Fibroblast of lung (primary cell): Measurements from ENCODE around the gene DLGAP1. TPM values are rescaled to one million over a fixed set of nuclear protein-coding genes. Genes with fewer than 3 reads are reported as not detected.
A peak's percentile ranks its signal among the peaks of the same experiment; 100 is the strongest.

Source experiments
- DNase-seq, 2 donors: peaks; one replicate each; pipeline versions ENCODE4 v3.0.0 to v3.0.0-alpha.2; 2010; ENCODE audit warnings: low read depth in 2 of 2
- H2AFZ ChIP-seq: 2 replicates; pipeline ENCODE4 v1.5.1; 2012; ENCODE audit warnings: low read length, control low read depth, inconsistent platforms
- H3K27ac ChIP-seq: 2 replicates; pipeline ENCODE4 v1.5.1; 2011; ENCODE audit warnings: low read length, control low read depth; ENCODE audit not compliant: insufficient read depth
- H3K27me3 ChIP-seq: 2 replicates; pipeline ENCODE4 v1.5.1; 2011; ENCODE audit warnings: mild to moderate bottlenecking, low read length; ENCODE audit not compliant: control insufficient read depth, insufficient read depth
- H3K36me3 ChIP-seq: 2 replicates; pipeline ENCODE4 v1.5.1; 2011; ENCODE audit warnings: low read length; ENCODE audit not compliant: control insufficient read depth, insufficient read depth
- H3K4me1 ChIP-seq: 2 replicates; pipeline ENCODE4 v1.5.1; 2011; ENCODE audit warnings: low read length; ENCODE audit not compliant: control insufficient read depth, insufficient read depth; ENCODE audit errors: extremely low read depth
- H3K4me2 ChIP-seq: 2 replicates; pipeline ENCODE4 v1.5.1; 2011; ENCODE audit warnings: low read length, control low read depth; ENCODE audit not compliant: insufficient read depth; ENCODE audit errors: extremely low read depth
- H3K4me3 ChIP-seq, 4 experiments: fragments of 200-600 bp in 1 of 4; sonication (generic) in 1 of 4; replicated peaks in 1 of 4; 2 replicates each; pipeline ENCODE4 v1.5.1; 2011 to 2016; ENCODE audit warnings: low read length in 4 of 4, low read depth in 3 of 4, mild to moderate bottlenecking in 3 of 4, control low read depth in 2 of 4, inconsistent platforms in 1 of 4, mixed read lengths in 1 of 4; ENCODE audit not compliant: insufficient read depth in 1 of 4; ENCODE audit errors: control extremely low read depth in 1 of 4
- H3K79me2 ChIP-seq: 2 replicates; pipeline ENCODE4 v1.5.1; 2012; ENCODE audit warnings: mild to moderate bottlenecking, low read length, inconsistent platforms; ENCODE audit not compliant: control insufficient read depth, insufficient read depth
- H3K9ac ChIP-seq: 2 replicates; pipeline ENCODE4 v1.5.1; 2011; ENCODE audit warnings: mild to moderate bottlenecking, low read length, control low read depth; ENCODE audit not compliant: insufficient read depth
- H3K9me3 ChIP-seq: 2 replicates; pipeline ENCODE4 v1.5.1; 2012; ENCODE audit warnings: low read depth, low read length; ENCODE audit not compliant: control insufficient read depth, insufficient read depth
- H4K20me1 ChIP-seq: 2 replicates; pipeline ENCODE4 v1.5.1; 2011; ENCODE audit warnings: low read length; ENCODE audit not compliant: control insufficient read depth, insufficient read depth; ENCODE audit errors: extremely low read depth
- EZH2 ChIP-seq: IDR thresholded peaks from 2 replicates; pipeline ENCODE4 v1.5.1; 2012; ENCODE audit warnings: low read length, control low read depth, mild to moderate bottlenecking; ENCODE audit errors: missing control alignments
- polyA plus RNA-seq, 2 donors: library from polyadenylated mRNA; depleted of rRNA in 1 of 2; stranded (reverse) in 1 of 2; unstranded in 1 of 2; fragments of >200 nt; gene quantifications; 2 replicates each; pipeline ENCODE4 v1.2.1, GENCODE V29; 2011 to 2012; ENCODE audit warnings: missing spikeins in 1 of 2
- total RNA-seq: library from RNA; depleted of rRNA; stranded (reverse); fragments of >200 nt; gene quantifications from 2 replicates; pipeline ENCODE4 v1.2.1, GENCODE V29; 2014
- TF ChIP-seq, protein P1 (sequence below), 2 donors: IDR thresholded peaks in 1 of 2; conservative IDR thresholded peaks in 1 of 2; 1 replicate in 1 of 2; 2 replicates in 1 of 2; pipeline ENCODE4 v1.5.1; 2011 to 2012; ENCODE audit warnings: low read length in 2 of 2, control low read depth in 1 of 2, inconsistent platforms in 1 of 2, low read depth in 1 of 2, mild to moderate bottlenecking in 1 of 2

Gene DLGAP1
- total and polyA plus RNA-seq, 2 donors (not counting 1 experiment from before 2014, with no cell fraction given): 0.16 to 0.17 TPM

GRCh38 chr18:3593904-3594759 is 861.0 kb downstream of the DLGAP1 start:
- Histone ChIP-seq H2AFZ (no peak overlapping the region), H3K36me3 (peaks cover 4% of the 10 kb centered on the region), H3K9ac (peak overlapping the region; percentile 89), H3K27me3 (no peaks in the 10 kb centered on the region), H3K9me3 (no peaks in the 10 kb centered on the region), H3K79me2 (peaks cover 24% of the 10 kb centered on the region), H3K4me1 (peaks cover 30% of the 10 kb centered on the region), H3K4me2 (peak overlapping the region; percentile 99), H3K4me3 (peak overlapping the region; percentile 64 to 84 (median 70)), H3K27ac (peak overlapping the region; percentile 99), H4K20me1 (no peaks in the 10 kb centered on the region)
- DNase-seq: peak; percentile 98 to 99
- TF ChIP-seq, protein P1, sequence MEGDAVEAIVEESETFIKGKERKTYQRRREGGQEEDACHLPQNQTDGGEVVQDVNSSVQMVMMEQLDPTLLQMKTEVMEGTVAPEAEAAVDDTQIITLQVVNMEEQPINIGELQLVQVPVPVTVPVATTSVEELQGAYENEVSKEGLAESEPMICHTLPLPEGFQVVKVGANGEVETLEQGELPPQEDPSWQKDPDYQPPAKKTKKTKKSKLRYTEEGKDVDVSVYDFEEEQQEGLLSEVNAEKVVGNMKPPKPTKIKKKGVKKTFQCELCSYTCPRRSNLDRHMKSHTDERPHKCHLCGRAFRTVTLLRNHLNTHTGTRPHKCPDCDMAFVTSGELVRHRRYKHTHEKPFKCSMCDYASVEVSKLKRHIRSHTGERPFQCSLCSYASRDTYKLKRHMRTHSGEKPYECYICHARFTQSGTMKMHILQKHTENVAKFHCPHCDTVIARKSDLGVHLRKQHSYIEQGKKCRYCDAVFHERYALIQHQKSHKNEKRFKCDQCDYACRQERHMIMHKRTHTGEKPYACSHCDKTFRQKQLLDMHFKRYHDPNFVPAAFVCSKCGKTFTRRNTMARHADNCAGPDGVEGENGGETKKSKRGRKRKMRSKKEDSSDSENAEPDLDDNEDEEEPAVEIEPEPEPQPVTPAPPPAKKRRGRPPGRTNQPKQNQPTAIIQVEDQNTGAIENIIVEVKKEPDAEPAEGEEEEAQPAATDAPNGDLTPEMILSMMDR (conservative IDR thresholded peaks at IDR 0.05 in 1 of 2, IDR thresholded peaks at IDR 0.05 in 1 of 2; ENCODE audit: low read depth in 1 of 2, low read length in 2 of 2): peak; percentile 87 to 95
- no peak for TF ChIP-seq EZH2

DNA sequence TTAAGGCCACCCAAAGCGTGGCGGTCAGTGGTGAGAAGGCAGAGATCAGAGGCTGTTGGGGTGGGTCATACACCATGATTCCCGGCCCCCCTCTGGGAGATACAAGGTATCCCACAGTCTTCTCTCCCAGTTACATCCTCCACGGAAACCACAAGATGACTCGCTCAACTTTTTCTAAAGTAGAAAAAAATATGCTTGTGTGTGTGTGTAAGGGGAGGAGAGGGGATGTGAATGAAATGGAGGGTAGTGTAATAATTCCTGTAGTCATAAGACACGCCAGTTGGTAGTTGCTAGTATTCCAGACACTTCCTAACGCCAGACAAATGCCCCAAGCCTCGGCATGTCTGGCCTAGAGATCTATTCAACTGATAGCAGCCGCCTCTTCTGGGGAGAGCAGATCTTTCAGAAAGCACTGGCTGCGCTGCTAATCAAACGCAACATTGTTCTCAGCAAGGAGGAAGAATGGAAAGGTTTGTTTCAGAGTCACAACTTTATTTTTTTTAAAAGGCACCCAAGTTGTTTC is 861.7 kb downstream of the DLGAP1 start:
- Histone ChIP-seq H3K4me2 (peak overlapping the region; percentile 84), H2AFZ (peak overlapping the region; percentile 8), H3K4me1 (peaks cover 30% of the 10 kb centered on the region), H3K9ac (peak overlapping the region; percentile 66), H3K27me3 (no peaks in the 10 kb centered on the region), H3K4me3 (peak overlapping the region in 3 of 4 experiments; percentile 23 to 68 (median 30)), H4K20me1 (no peaks in the 10 kb centered on the region), H3K27ac (peak overlapping the region; percentile 99), H3K9me3 (no peaks in the 10 kb centered on the region), H3K79me2 (peaks cover 24% of the 10 kb centered on the region), H3K36me3 (peaks cover 4% of the 10 kb centered on the region)
- TF ChIP-seq EZH2: no peak
- TF ChIP-seq, protein P1 (conservative IDR thresholded peaks at IDR 0.05 in 1 of 2, IDR thresholded peaks at IDR 0.05 in 1 of 2; ENCODE audit: low read depth in 1 of 2, low read length in 2 of 2): no peak
- peak; percentile 76 to 95 for DNase-seq

GRCh38 chr18:3592864-3593263 is 862.2 kb downstream of the DLGAP1 start:
- H3K79me2 ChIP-seq: peaks cover 22% of the 10 kb centered on the region
- peaks cover 30% of the 10 kb centered on the region for H3K4me1 ChIP-seq
- no peaks in the 10 kb centered on the region for H3K27me3 ChIP-seq
- peak overlapping the region; percentile 84 for H3K4me2 ChIP-seq
- H2AFZ ChIP-seq: no peak overlapping the region
- H3K9ac ChIP-seq: peak overlapping the region; percentile 66
- TF ChIP-seq, protein P1 (conservative IDR thresholded peaks at IDR 0.05 in 1 of 2, IDR thresholded peaks at IDR 0.05 in 1 of 2; ENCODE audit: low read depth in 1 of 2, low read length in 2 of 2): no peak
- no peak for TF ChIP-seq EZH2
- peak overlapping the region in 1 of 4 experiments; percentile 68 for H3K4me3 ChIP-seq
- H3K9me3 ChIP-seq: no peaks in the 10 kb centered on the region
- peak overlapping the region; percentile 99 for H3K27ac ChIP-seq
- no peaks in the 10 kb centered on the region for H4K20me1 ChIP-seq
- H3K36me3 ChIP-seq: peaks cover 4% of the 10 kb centered on the region
- DNase-seq: no peak
